Measurements from ENCODE around the gene LEF1.

The LEF1 gene

DNA sequence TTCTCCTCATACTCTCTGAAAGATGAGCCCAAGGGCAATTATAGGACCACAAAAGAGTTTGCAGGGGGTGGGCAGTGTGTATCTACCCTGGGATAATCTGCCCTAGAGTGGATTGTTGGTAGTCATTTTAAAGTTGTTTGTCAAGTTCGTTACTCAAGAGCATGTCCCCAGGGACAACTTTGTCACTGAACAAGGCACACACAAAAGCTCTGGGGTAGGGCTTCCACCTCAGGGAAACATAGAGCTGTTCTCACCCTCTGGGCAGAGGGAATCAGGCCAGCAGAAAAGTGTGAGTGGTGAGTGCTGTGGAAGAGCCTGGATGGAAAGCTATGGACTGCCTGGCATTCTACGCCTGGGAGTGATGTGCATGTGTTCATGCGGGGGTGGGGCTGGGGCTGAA lies 23.3 kb upstream of the LEF1 start:
- H3K9me3 Mint-ChIP-seq, result peaks cover 1% of the 10 kb centered on the region
- H3K4me3 Mint-ChIP-seq, result no peak overlapping the region
- H3K27me3 Mint-ChIP-seq, result peaks cover 13% of the 10 kb centered on the region
- no peak for ATAC-seq (ENCODE audit: low read depth)
- no peak for DNase-seq (ENCODE audit: low spot score in 2 of 2)
- no peaks in the 10 kb centered on the region for H3K36me3 Mint-ChIP-seq
- no peak overlapping the region for H3K27ac Mint-ChIP-seq
- H3K4me1 Mint-ChIP-seq, result no peaks in the 10 kb centered on the region

DNA sequence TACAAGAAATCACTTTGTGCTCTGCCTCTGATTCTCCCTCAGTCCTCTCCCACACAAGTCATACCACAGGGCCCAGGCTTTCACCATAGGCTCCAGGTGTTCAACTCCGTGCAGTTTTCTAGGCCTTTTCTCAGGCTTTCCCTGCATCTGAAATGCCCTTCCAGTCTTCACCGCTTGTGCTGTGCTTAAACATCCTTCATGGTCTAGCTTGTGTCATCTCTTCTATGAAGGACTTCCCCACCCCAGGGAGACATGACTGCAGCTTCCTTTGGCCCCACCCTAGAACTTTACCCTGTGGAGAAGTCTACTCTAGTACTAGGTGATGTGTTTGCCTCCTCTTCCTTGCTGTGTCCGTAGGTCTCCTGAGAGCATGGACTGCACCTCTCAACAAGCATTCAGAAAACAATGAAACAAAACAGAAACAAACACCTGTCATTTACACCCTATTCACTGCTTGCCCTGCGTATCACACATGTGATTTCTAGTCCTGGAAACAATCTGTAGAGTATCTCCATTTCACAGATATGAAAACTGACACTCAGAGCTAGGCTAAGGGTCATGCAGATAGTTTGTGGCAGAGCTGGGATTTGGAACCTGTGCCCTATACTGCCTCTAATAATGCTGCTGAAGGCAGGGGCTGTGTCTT lies 22.7 kb upstream of the LEF1 start:
- ATAC-seq (ENCODE audit: low read depth), result no peak
- no peaks in the 10 kb centered on the region for H3K4me1 Mint-ChIP-seq
- no peak overlapping the region for H3K27ac Mint-ChIP-seq
- H3K4me3 Mint-ChIP-seq, result no peak overlapping the region
- H3K27me3 Mint-ChIP-seq, result peaks cover 13% of the 10 kb centered on the region
- peaks cover 1% of the 10 kb centered on the region for H3K9me3 Mint-ChIP-seq
- no peaks in the 10 kb centered on the region for H3K36me3 Mint-ChIP-seq
- DNase-seq (ENCODE audit: low spot score in 2 of 2), result no peak

DNA sequence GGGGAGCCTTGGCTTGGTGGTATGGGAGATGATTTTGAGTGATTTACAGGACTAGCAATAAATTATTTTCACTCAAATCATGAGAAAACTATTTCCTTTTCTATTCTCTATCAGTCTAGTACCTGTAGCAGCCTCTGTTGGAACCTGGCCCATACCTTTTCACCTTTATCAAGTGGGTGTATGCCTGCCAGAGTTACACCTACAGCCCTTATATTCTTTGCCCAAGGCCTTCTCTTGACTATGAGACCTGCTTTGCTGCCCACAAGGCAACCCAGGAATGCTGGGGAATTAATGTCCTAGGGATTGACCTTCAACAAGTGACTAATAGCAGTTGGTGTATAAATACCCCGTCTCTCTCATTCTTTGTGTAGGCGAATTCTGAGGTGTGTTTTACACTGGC lies 20.0 kb upstream of the LEF1 start:
- H3K27ac Mint-ChIP-seq, result no peak overlapping the region
- peaks cover 15% of the 10 kb centered on the region for H3K27me3 Mint-ChIP-seq
- H3K36me3 Mint-ChIP-seq, result no peaks in the 10 kb centered on the region
- DNase-seq (ENCODE audit: low spot score in 2 of 2), result no peak
- H3K9me3 Mint-ChIP-seq, result no peaks in the 10 kb centered on the region
- no peak for ATAC-seq (ENCODE audit: low read depth)
- H3K4me3 Mint-ChIP-seq, result no peak overlapping the region
- H3K4me1 Mint-ChIP-seq, result no peaks in the 10 kb centered on the region

DNA sequence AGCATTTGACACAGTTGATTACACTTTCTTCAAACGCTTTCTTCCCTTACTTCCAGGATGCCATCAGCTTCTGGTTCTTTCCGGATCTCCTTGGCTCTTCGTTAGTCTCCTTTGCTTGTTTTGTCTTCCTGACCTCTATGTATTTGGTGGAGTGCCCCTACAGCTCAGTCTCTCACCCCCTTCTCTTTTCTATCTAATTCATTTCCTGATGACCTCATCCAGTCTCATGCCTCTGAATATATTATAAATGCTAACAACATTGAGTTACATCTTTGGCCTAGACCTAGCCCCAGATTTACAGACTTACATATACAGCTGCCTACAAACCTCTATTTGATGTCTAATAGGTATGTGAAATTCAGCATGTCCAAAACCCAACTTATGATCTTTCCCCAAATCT lies 16.5 kb upstream of the LEF1 start:
- Mint-ChIP-seq H3K9me3 (peaks cover 1% of the 10 kb centered on the region), H3K4me3 (no peak overlapping the region), H3K4me1 (no peaks in the 10 kb centered on the region), H3K27me3 (peaks cover 12% of the 10 kb centered on the region), H3K27ac (no peak overlapping the region), H3K36me3 (no peaks in the 10 kb centered on the region)
- ATAC-seq (ENCODE audit: low read depth), result no peak
- no peak for DNase-seq (ENCODE audit: low spot score in 2 of 2)

DNA sequence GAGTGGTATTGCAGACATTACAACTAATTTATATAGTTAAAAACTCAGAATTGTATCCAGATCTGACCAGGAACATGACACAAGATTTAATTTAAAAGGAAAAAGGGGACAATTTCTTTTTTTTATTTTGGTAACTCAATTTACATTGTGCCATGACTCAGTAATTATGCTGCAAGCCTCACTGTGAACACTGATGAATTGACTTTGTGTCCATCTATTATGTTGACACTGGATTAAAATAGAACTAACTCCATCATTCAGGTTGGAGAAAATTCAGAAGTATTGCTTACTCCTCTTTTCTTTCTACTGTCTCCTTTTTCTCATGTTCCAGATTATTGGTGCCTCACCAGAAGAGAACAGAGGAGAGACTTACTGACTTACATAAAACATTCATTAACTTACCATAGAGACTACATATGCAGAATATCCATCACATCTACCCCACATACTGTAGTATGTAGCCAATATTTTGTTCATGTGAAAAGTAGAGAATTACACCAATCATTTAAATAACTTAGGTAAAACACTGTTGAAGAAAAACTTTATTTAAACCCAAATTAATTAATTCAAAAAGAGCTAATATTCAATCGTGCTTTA lies 15.8 kb upstream of the LEF1 start:
- Mint-ChIP-seq H3K36me3 (no peaks in the 10 kb centered on the region), H3K4me1 (no peaks in the 10 kb centered on the region), H3K27me3 (peaks cover 12% of the 10 kb centered on the region), H3K4me3 (no peak overlapping the region), H3K27ac (no peak overlapping the region), H3K9me3 (peaks cover 4% of the 10 kb centered on the region)
- DNase-seq (ENCODE audit: low spot score in 2 of 2) (no peak), ATAC-seq (ENCODE audit: low read depth) (no peak)

DNA sequence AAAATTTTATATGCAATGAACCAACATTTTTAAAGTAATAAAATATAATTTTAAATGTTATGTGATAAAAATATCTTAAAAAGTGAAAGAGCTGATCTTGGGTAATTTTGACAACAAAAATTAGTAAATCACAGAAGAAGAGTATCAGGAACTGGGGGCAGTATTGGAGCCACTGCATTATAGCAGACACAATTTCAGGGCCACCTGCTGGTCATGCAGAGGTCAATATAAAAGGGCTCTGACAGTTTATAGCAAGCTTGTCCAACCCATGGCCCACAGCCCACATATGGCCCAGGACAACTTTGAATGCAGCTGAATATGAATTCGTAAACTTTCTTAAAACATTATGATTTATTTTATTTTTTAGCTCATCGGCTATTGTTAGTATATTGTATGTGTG lies 13.0 kb upstream of the LEF1 start:
- H3K27ac Mint-ChIP-seq, result no peak overlapping the region
- H3K4me3 Mint-ChIP-seq, result no peak overlapping the region
- H3K36me3 Mint-ChIP-seq, result no peaks in the 10 kb centered on the region
- peaks cover 4% of the 10 kb centered on the region for H3K9me3 Mint-ChIP-seq
- peaks cover 12% of the 10 kb centered on the region for H3K27me3 Mint-ChIP-seq
- no peak for DNase-seq (ENCODE audit: low spot score in 2 of 2)
- no peak for ATAC-seq (ENCODE audit: low read depth)
- H3K4me1 Mint-ChIP-seq, result no peaks in the 10 kb centered on the region

DNA sequence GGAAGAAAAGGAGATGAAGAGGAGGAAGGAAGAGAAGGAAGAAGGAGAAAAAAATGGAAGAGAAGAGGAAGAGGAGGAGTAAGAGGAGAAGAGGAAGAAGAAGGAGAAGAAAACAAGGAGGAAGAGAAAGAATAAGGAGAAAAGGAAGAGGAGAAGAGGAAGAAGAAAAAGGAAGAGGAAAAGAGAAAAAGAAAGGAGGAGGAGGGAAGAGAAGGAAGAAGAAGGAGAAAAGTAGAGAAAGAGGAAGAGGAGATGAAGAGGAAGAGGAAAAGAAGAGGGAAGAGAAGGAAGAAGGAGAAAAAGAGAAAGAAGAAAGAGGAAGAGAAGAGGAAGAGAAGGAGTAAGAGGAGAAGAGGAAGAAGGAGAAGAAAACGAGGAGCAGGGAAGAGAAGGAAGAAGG lies 11.8 kb upstream of the LEF1 start:
- H3K9me3 Mint-ChIP-seq, result peaks cover 4% of the 10 kb centered on the region
- H3K4me1 Mint-ChIP-seq, result no peaks in the 10 kb centered on the region
- H3K36me3 Mint-ChIP-seq, result no peaks in the 10 kb centered on the region
- H3K27me3 Mint-ChIP-seq, result peaks cover 16% of the 10 kb centered on the region
- H3K27ac Mint-ChIP-seq, result no peak overlapping the region
- ATAC-seq (ENCODE audit: low read depth) (no peak), DNase-seq (ENCODE audit: low spot score in 2 of 2) (no peak)
- H3K4me3 Mint-ChIP-seq, result no peak overlapping the region

DNA sequence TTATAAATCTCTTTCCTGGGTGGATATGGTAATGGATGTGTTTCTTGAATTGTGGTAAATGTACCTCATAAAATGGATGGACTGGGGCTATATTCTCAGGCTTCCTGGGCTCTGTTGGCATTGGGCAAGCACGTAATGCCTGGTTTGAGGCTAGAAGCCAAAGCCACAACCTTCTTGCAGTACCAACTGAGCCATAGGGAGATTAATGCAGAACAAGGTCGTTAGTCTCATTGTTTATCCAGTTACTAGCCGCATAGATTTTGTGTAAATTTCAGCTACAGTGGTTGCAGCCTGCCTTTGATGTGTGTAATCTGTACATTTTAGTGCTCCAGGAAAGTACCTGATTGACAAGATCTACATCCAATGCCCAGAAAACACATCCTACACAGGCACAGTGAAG lies 7.2 kb upstream of the LEF1 start:
- no peaks in the 10 kb centered on the region for H3K36me3 Mint-ChIP-seq
- no peak overlapping the region for H3K27ac Mint-ChIP-seq
- H3K27me3 Mint-ChIP-seq, result peaks cover 21% of the 10 kb centered on the region
- H3K4me3 Mint-ChIP-seq, result no peak overlapping the region
- no peak for ATAC-seq (ENCODE audit: low read depth)
- H3K9me3 Mint-ChIP-seq, result peaks cover 4% of the 10 kb centered on the region
- DNase-seq (ENCODE audit: low spot score in 2 of 2), result no peak
- peaks cover 4% of the 10 kb centered on the region for H3K4me1 Mint-ChIP-seq

DNA sequence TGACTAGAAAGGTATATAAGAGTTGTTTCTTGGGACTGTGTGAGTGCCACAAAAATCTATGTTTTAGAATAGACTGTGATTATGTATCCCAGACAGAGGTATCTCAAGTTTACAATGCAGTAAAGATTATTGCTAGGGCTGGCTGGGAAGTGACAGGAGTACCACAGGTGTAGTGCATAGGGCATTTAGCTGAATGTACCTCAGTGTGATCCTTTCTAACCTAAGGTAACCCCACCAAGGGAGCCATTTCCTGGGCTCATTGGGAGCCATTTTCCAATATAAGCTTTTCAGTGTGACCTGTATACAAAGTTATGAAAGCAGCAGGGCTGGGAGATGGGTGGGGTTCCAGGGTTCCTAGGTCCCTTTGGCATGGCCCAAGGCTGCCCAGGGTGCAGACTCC lies 6.1 kb upstream of the LEF1 start:
- H3K9me3 Mint-ChIP-seq, result no peaks in the 10 kb centered on the region
- H3K27me3 Mint-ChIP-seq, result peaks cover 18% of the 10 kb centered on the region
- DNase-seq (ENCODE audit: low spot score in 2 of 2), result no peak
- no peak overlapping the region for H3K4me3 Mint-ChIP-seq
- no peaks in the 10 kb centered on the region for H3K36me3 Mint-ChIP-seq
- no peak for ATAC-seq (ENCODE audit: low read depth)
- H3K4me1 Mint-ChIP-seq, result peaks cover 4% of the 10 kb centered on the region
- H3K27ac Mint-ChIP-seq, result no peak overlapping the region

DNA sequence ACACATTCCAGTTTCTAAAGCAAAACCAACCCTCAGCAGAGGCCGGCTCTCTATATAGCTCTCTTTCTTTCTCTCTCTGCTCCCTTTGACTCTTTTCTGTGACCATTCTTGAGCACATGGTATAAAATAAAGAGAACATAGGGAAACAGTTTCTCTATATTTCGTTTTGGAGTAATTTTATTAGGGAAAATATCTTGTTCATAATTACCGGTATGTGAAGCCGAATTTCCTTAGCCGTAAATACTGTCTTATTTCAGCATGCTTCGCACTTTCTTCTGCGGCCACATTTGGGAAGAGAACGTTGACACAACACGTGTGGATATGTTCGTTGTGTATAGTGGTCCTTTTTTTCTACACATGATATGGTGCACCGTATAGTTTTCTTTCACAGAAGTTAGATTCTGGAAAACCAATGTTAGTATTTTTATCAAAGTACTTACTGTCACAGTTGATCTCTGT lies 4.9 kb upstream of the LEF1 start:
- Mint-ChIP-seq H3K9me3 (no peaks in the 10 kb centered on the region), H3K36me3 (no peaks in the 10 kb centered on the region), H3K27me3 (peaks cover 26% of the 10 kb centered on the region), H3K4me1 (peaks cover 12% of the 10 kb centered on the region), H3K4me3 (peak overlapping the region; percentile 72), H3K27ac (no peak overlapping the region)
- DNase-seq (ENCODE audit: low spot score in 2 of 2) (no peak), ATAC-seq (ENCODE audit: low read depth) (no peak)

DNA sequence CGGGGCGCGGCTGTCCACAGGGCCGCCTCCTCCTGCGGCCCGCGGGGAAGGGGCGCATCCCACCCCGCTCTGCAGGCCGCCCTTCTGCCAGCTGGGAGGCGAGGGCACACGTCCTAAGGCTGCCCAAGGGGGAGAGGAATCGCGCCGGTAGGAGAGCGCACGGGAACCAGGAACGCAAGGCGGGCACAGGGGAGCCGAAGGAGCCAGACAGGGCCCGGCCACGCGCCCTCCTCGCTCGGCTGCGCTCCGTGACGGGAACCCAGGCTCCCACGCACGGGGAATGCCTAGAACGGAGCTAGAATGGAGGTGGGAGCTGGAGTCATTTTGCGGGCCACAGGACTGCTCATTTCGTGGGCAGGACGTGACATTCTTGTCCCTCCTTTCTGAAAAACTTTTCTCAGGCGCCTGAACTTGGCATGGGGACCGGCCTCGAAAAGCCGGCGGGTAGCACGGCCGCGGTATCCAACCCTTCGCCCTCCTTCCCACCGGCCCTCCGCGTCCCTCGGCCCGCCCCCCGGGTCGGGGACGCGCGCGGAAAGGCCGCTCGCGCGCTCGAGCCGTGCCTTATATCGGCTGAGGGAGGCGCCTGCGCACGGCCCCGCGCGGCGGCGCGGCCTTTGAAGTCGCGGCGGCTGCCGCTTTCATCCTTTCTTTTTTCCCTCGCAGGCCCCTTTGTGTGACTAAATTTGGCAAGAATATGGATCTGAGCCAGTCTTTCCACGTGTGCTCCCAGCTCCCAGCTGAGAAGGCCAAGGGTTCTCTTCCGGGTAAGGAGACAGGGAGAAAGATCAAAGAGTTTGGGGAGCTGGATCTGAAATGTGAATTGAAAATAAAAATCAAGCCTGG lies 4.2 kb upstream of the LEF1 start:
- H3K4me1 Mint-ChIP-seq, result peaks cover 15% of the 10 kb centered on the region
- DNase-seq (ENCODE audit: low spot score in 2 of 2) (no peak), ATAC-seq (ENCODE audit: low read depth) (peak; percentile 46)
- no peaks in the 10 kb centered on the region for H3K9me3 Mint-ChIP-seq
- no peaks in the 10 kb centered on the region for H3K36me3 Mint-ChIP-seq
- no peak overlapping the region for H3K27ac Mint-ChIP-seq
- peak overlapping the region; percentile 72 for H3K4me3 Mint-ChIP-seq
- peaks cover 29% of the 10 kb centered on the region for H3K27me3 Mint-ChIP-seq

DNA sequence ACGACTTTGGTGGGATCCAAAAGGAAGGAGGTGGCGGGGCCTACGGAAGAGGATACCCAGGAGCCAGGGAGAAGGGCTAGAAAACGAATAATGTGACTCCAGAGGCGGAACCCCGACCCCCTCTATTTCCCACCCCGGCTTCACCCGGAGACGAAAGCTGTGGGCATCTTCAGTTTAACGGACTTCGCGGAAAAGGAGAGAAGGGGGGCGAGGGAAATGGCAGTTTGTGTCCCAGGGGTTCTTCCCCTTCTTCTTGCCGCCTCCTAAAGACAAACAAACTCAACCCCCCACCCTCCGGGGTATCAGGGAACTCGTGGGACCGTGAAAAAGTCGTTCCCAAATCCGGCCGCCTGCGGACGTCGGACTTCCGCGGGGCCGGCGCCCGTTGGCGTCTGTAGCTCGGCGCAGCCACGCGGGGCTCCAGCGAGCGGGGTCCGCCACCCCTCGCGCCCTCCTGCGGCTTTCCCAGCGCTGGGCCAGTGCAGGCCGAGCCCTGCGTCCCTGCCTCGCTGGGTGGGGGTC lies 3.6 kb upstream of the LEF1 start:
- peaks cover 16% of the 10 kb centered on the region for H3K4me1 Mint-ChIP-seq
- peaks cover 30% of the 10 kb centered on the region for H3K27me3 Mint-ChIP-seq
- no peak for DNase-seq (ENCODE audit: low spot score in 2 of 2)

DNA sequence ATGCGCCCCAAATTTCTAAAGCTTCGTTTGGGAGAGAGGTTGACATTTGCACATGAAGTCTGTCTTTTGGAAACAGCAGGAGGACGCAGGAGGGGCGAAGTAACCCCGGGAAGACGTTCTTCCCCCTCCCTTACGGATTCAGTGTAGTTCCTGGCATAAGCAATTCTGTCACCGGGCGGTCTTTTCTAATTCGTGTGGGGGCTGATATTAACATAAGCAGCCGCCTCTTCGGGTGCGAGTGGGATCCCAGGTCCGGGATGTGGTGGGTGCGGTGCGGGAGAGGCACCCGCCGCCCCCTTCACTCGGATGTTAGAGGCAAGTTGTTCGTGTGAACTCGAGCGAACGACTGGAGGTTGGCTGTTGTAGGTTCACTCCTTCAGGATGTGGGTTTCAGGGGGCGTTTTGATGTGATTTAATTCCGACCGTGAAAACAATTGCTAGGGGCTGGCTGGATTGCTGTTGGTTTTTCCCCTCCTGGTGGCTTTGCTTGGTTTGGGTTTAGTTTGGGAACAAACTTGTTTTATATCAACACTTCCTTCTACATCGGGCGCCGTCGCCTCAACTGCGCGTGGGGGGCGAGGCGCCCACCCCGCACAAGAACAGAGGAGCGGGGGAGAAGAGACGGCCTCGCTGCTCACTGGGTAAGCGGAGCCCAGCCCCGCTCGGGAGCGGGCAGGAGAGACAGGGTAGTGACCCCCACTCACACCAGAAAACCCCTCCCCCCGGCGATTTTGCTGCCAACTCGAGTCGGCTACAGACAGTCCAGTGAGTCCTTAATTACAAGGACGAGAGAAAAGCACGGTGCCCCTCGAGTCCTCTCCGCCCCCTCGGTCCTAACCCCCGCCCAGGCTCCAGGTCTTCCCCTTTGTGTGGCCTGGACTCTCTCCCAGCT lies 2.9 kb upstream of the LEF1 start:
- H3K9me3 Mint-ChIP-seq, result no peaks in the 10 kb centered on the region
- no peaks in the 10 kb centered on the region for H3K36me3 Mint-ChIP-seq
- H3K4me1 Mint-ChIP-seq, result peaks cover 20% of the 10 kb centered on the region
- ATAC-seq (ENCODE audit: low read depth), result no peak
- peak overlapping the region; percentile 34 for H3K4me3 Mint-ChIP-seq
- no peak for DNase-seq (ENCODE audit: low spot score in 2 of 2)
- no peak overlapping the region for H3K27ac Mint-ChIP-seq
- H3K27me3 Mint-ChIP-seq, result peaks cover 35% of the 10 kb centered on the region

More for the DNA sequence above, 3.6 kb upstream of the LEF1 start:
- Mint-ChIP-seq H3K36me3 (no peaks in the 10 kb centered on the region), H3K27ac (no peak overlapping the region), H3K9me3 (no peaks in the 10 kb centered on the region), H3K4me3 (peak overlapping the region; percentile 34)
- no peak for ATAC-seq (ENCODE audit: low read depth)

All from memory B cell (primary cell).